HG03378 (cell line): Measurements from ENCODE around the gene NAPA.

Experiments used
- ATAC-seq: cut with Tn5 transposase; IDR thresholded peaks from one replicate; pipeline ENCODE4 v1.9.1; 2021; ENCODE audit warnings: mild to moderate bottlenecking, moderate library complexity; ENCODE audit not compliant: unreplicated experiment

The NAPA gene

GRCh38 chr19:47514869-47515588, at the start of gene NAPA:
NAPA (minus strand) TSS chr19:47515063; CDS start chr19:47514940, 123 bp downstream.
- ATAC-seq = peak; percentile 79

- no peak for ATAC-seq
Measured at GRCh38 chr19:47564081-47564480, 49.2 kb upstream of the NAPA start.

GRCh38 chr19:47561440-47562057, 46.7 kb upstream of the NAPA start:
- ATAC-seq = no peak

GRCh38 chr19:47560999-47561398, 46.1 kb upstream of the NAPA start:
- ATAC-seq = no peak

- ATAC-seq = no peak
Measured at GRCh38 chr19:47550129-47550528, 35.3 kb upstream of the NAPA start.

- ATAC-seq = no peak
Measured at GRCh38 chr19:47549261-47549862, 34.5 kb upstream of the NAPA start.

- no peak for ATAC-seq
Measured at GRCh38 chr19:47547199-47547598, 32.3 kb upstream of the NAPA start.

GRCh38 chr19:47545061-47545948, 30.4 kb upstream of the NAPA start:
- no peak for ATAC-seq

GRCh38 chr19:47544476-47544875, 29.6 kb upstream of the NAPA start:
- ATAC-seq = no peak

GRCh38 chr19:47544075-47544474, 29.2 kb upstream of the NAPA start:
- no peak for ATAC-seq

GRCh38 chr19:47542030-47542475, 27.2 kb upstream of the NAPA start:
- no peak for ATAC-seq

GRCh38 chr19:47541518-47541917, 26.7 kb upstream of the NAPA start:
- no peak for ATAC-seq

- no peak for ATAC-seq
Measured at GRCh38 chr19:47540748-47541147, 25.9 kb upstream of the NAPA start.

- ATAC-seq = no peak
Measured at GRCh38 chr19:47539747-47540311, 25.0 kb upstream of the NAPA start.

- no peak for ATAC-seq
Measured at GRCh38 chr19:47538812-47539211, 23.9 kb upstream of the NAPA start.

GRCh38 chr19:47537493-47537892, 22.6 kb upstream of the NAPA start:
- ATAC-seq = no peak

- no peak for ATAC-seq
Measured at GRCh38 chr19:47534628-47535027, 19.8 kb upstream of the NAPA start.

- ATAC-seq = no peak
Measured at GRCh38 chr19:47531640-47532387, 17.0 kb upstream of the NAPA start.

- ATAC-seq = no peak
Measured at GRCh38 chr19:47529018-47529742, 14.3 kb upstream of the NAPA start.
